IPS-18c (cell line): ENCODE results near the gene FGF22.
"Not testable (repeated sequence)": the region's sequence is repeated elsewhere in the genome, so short reads cannot be mapped to it uniquely, and the experiment has no call there.

ENCODE experiments used
- H3K4me3 ChIP-seq: 2 replicates; pipeline ENCODE4 v1.7.0; 2013; ENCODE audit warnings: low read depth, mild to moderate bottlenecking, low read length, moderate library complexity; ENCODE audit not compliant: insufficient read depth
- H3K9me3 ChIP-seq: one replicate; pipeline ENCODE4 v1.6.1; 2013; ENCODE audit warnings: mild to moderate bottlenecking, low read length, moderate library complexity; ENCODE audit not compliant: control insufficient read depth, insufficient read depth

FGF22 gene

DNA sequence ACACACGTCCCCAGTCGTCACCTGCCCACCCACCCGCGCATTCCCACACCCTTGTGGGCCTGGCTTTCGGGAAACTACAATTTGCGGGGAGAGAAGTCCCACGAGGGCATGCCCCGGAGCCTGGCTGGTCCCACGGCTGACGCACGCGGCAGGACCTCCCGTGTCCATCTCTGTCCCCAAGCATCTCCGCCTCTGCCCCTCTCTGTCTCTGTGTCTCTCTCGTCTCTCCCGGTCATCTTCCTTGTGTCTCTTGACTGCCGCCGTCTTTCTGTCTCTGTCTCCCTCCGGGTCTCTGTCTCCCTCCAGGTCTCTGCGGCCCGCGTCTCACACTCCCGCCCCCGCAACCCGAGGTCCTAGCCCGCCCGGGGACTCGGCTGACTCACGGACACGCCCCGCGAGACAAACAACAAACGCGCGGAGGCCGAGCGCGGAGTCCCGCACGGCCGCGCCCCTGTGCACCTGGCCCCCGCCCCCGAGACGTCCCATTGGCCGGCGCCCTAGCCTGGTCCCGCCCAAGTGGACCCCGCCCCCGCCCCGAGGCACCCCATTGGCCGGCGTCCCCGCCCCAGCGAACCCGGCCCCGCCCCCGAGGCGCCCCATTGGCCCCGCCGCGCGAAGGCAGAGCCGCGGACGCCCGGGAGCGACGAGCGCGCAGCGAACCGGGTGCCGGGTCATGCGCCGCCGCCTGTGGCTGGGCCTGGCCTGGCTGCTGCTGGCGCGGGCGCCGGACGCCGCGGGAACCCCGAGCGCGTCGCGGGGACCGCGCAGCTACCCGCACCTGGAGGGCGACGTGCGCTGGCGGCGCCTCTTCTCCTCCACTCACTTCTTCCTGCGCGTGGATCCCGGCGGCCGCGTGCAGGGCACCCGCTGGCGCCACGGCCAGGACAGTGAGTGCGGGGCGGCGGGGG is at the start of gene FGF22:
FGF22 (plus strand) TSS at position 627 of the 908 bp plus-strand sequence; CDS start at position 674, 47 bp downstream.
- H3K4me3 ChIP-seq, result peak within 1 kb of the TSS; percentile 49

DNA sequence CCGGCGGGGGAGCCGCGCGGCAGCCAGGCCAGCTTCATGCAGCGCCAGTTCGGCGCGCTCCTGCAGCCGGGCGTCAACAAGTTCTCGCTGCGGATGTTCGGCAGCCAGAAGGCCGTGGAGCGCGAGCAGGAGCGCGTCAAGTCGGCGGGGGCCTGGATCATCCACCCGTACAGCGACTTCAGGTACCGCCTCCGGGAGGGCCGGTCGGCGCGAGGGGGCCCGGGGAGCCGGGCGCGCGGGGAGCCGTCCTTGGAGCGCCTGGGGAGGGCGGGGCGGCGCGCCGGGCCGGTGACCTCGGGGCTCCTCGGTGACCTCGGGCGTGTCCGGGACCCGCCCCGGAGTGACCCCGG is 49.3 kb upstream of the FGF22 start:
- Histone ChIP-seq H3K9me3 (no peaks in the 10 kb centered on the region), H3K4me3 (peak overlapping the region; percentile 36)

More for the DNA sequence above, at the start of gene FGF22:
- H3K9me3 ChIP-seq, result no peaks in the 10 kb centered on the region

DNA sequence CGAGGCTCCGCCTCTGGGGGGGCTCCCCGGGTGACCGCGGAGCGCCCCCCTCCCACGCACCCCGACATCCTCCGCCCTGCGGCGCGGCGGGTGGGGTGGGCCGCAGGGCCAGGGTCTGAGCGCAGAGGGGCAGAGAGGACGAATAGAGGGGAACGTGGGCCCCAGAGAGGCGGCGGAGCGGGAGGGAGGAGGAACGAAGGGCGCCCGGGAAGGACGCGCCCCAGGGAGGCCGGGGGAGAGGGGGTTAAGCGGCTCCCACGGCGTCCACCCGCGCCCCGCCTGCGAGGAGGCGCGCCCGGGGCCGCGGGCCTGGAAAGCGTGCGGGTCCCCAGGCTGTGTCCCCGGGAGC is 49.0 kb upstream of the FGF22 start:
- Histone ChIP-seq H3K9me3 (no peaks in the 10 kb centered on the region), H3K4me3 (0 out of 2 replicates have a peak overlapping the region, but pooled peaks have one; percentile 36)

DNA sequence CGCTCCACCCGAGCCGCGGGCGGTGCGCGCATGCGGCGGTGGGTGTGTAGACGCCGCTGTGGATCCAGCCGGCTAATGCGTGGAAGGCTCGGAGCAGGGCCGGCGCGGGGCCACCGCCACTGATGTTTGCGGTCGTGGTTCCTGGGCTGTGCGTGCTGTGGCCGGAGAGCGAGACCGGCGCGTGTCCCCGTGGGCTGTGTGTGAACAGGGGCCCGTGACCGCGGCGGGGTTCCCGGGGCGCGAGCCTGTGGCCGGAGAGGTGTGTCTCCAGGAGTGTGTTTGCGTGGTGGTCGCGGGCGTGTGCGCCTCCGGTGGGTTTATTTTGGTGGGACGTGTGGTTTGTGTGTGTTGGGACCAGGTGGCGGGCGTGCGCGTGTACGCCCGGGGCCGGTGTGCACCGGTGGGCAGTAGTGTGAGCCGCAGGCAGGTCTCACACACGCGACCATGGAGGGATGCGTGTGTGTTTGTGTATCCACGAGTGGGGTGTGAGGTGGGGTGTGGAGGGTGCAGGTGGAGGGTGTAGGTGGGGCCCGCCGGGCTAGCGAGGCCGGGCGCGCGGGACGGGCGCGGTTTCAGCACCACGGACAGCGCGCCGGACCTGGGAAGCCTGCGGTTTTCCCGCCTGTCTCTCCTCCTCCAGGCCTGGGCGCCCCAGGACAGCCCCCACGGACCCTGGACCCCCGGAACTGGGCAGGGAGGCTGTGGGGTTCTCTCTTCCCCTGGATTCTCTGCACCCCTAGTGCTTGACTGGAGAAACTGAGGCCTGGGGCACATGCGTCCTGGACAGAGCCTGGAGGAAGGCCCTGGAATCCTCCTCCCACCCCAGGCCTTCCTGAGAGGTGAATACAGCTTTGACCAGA is 48.4 kb upstream of the FGF22 start:
- Histone ChIP-seq H3K4me3 (no peak overlapping the region), H3K9me3 (no peaks in the 10 kb centered on the region)

DNA sequence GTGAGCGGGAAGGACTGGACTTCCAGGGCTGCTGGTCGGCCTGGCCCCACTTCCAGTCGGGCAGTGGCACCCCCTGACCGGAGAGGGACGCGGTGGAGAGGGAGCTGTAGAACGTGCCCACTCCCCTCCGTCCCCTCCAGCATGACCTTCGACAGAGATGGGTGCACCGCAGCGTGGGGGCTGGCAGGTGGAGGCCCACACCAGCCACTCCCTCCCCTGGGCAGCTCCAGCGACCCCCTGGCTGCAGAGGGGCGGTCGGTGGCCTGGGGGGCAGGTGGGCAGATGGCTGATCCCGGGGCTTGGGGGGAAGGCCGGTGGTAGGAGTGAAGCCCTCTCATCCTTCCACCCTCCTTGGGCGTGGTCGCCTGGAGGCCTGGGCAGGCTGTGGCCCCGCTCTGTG is 47.6 kb upstream of the FGF22 start:
- H3K4me3 ChIP-seq, result no peak overlapping the region
- no peaks in the 10 kb centered on the region for H3K9me3 ChIP-seq

DNA sequence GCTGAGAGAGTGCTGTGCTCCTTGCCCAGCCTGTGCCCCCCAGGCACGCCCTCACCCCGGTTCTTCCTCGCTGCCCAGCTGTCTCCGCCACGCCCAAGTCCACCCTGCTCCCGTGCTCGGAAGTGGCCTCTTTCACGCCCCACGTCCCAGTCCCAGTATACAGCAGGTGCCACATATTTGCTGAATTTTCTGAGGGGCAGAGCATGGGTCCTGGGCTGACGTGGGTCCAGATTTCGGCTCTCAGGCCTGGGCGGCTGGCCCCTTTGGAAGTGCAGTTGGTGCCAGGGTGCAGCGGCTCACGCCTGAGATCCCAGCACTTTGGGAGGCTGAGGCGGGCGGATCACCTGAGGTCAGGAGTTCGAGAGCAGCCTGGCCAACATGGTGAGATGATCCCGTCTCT is 46.6 kb upstream of the FGF22 start:
- no peak overlapping the region for H3K4me3 ChIP-seq
- no peaks in the 10 kb centered on the region for H3K9me3 ChIP-seq

DNA sequence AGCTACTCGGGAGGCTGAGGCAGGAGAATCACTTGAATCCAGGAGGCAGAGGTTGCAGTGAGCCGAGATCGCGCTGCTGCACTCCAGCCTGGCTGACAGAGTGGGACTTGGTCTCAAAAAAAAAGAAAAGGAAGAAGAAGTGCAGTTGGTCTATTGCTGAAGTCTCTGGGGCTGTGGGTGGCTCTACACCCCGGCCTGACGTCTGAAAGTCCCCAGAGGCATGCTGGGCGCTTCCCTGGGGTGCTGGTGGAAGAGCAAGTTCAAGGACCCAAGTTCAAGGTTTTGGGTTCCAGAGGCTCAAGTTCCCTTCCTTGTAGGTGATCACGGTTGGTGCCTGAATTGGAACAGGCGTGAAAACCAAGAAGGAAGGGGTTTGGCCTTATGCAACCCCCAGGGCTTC is 46.2 kb upstream of the FGF22 start:
- no peaks in the 10 kb centered on the region for H3K9me3 ChIP-seq
- no peak overlapping the region for H3K4me3 ChIP-seq

DNA sequence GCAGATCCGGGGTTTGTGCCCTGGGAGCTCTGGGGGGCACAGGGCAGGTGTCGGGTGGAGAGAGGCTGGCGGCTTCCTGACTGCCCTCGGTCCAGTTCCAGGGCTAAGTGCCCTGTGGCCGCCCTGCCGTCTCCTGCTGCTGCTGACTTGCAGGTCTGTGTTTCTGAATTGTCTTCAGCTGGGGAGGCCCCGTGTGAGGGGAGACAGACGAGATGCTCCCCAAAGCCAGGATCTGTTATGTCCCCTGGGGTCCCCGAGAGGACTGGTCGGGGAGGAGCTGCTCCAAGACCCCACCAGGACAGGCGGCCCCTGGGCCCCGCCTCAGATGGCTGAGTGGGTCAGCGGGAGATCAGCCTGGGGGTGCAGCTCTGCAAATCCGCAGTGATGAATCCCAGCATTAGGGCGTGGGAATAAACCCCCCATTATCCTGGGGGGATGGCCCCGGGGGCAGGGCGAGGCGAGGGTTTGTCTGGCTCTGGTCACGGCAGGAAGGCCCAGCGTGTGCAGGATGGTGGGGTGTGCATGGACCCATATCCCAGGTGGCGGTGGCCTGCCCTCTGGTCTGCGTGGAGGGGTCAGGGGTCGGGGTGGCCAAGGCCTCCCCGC is 45.3 kb upstream of the FGF22 start:
- Histone ChIP-seq H3K4me3 (no peak overlapping the region), H3K9me3 (no peaks in the 10 kb centered on the region)

DNA sequence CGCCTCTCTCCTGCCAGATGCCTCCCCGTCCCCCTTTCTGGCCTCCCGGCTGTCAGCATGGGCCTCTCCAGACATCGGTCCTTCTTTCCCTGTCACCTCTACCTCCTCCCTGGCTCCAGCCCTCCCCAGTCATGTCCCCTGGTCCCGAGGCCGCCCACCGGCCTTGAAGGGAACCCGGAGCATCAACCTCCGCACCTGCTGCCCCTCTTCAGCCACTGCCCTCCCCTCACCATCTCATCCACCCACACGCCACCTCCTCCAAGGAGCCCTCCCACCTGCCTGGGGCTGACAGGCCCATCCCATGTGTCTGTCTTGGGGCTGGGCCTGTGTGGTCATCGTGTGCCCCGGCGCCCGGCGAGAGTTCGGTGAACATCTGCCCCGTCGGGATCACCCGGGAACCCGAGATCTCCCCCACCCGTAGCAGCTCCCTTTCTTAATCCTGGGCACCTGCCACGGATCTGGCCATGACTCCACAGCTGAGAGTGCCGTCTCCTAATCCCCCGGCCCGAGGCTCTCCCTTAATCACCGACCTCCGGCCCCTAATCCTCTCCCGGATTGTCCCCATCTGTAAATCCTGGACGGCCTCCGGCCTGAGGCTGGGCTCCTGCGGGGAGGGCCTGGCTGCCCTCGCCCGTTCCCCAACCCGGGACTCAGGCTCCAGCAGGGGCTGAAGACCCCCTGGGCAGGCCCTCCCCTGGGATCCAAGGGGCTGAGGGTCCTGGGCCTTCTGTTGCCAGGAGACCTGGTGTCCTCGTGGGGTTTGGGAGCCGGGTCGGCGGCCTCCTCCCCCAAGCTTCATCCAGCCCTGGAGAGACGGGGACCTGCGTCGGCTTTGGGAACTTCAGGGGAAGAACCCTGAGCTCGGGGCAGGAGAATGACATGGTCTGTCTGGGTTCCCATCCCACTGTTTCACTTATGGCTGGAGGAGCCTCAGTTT is 44.1 kb upstream of the FGF22 start:
- Histone ChIP-seq H3K9me3 (no peaks in the 10 kb centered on the region), H3K4me3 (no peak overlapping the region)

DNA sequence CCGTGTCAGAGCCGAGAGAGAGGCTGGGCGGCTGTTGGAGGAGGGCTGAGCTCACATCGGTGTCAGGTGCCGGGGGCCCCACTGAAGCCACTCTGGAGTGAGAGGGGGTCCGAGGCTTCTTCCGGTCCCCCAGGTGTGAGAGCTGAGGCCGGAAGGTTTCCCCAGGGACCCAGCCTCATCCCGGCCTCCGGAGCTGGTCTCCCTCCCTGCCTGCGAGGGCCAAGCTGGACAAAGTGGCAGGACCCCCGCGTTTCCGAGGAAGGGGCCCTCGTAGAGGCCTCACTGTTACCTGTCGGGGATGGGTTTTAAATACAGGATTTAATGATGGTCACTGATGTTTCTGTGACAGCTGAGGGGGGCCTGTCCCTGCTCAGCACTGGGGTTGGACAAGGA is 43.4 kb upstream of the FGF22 start:
- H3K4me3 ChIP-seq, result no peak overlapping the region

DNA sequence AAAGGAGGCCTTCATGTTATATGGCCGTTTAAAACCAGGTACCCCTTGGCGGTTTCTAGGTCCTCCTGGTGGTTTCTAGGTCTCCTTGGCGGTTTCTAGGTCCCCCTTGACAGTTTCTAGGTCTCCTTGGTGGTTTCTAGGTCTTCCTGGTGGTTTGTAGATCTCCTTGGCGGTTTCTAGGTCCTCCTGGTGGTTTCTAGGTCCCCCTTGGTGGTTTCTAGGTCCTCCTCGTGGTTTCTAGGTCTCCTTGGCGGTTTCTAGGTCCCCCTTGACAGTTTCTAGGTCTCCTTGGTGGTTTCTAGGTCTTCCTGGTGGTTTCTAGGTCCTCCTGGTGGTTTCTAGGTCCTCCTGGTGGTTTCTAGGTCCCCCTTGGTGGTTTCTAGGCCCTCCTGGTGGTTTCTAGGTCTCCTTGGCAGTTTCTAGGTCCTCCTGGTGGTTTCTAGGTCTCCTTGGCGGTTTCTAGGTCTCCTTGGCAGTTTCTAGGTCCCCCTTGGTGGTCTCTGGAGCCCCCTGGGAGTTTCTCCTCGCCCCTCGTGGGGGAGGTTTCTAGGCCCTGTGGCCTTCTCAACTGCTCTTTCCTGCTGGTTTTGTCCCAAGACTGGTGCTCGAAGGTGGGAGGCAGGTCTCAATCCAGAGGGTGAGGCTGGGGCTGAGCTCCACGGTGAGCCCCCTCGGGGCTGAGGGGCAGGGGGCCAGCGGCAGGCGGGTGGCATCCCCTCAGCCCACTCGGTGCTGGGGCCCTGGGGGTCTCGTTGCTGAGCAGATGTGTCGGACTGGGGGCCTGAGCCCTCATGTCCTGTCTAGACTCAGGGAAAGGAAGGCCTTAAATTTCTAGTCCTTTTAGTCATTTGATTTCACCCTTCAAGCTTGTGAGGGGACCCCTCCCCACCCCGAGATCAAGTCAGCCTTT is 42.0 kb upstream of the FGF22 start:
- Histone ChIP-seq H3K9me3 (no peaks in the 10 kb centered on the region), H3K4me3 (no peak overlapping the region)

More for the DNA sequence above, 43.4 kb upstream of the FGF22 start:
- H3K9me3 ChIP-seq, result no peaks in the 10 kb centered on the region

DNA sequence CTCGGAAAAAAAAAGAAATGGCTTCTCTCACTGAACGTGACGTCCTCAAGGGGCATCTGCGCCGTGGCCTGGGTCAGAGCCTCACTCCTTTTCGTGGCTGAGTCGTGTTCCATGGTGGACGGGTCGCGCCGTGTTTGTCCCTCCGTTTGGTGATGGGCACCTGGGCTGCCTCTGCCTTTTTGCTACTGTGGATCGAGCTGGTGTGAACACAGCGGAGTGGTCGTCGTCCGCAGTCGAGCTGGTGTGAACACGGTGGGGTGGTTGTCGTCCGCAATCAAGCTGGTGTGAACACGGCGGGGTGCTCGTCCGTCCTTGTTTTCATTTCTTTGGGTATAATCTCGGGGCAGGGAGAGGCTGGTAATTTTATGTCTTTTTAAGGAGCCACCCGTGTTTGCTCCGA is 38.4 kb upstream of the FGF22 start:
- Histone ChIP-seq H3K4me3 (no peak overlapping the region), H3K9me3 (no peaks in the 10 kb centered on the region)

DNA sequence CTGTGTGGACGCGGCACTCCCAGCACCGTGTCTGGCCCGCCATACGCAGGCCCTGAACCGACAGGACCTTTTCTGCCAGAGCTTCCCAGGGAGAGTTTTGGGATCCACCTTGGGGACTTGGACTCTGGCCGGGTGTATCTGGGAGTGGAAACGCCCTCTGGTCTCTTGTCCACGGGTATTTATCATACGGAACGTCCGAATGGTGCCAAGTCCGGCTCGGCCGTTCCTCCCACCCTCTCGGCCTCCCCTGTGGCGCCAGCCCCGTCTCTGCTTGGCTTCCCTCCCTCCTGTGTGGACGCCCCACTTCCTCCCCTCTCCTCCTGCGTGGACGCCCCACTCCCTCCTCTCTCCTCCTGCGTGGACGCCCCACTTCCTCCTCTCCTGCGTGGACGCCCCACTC is 37.9 kb upstream of the FGF22 start:
- Histone ChIP-seq H3K4me3 (no peak overlapping the region), H3K9me3 (no peaks in the 10 kb centered on the region)

DNA sequence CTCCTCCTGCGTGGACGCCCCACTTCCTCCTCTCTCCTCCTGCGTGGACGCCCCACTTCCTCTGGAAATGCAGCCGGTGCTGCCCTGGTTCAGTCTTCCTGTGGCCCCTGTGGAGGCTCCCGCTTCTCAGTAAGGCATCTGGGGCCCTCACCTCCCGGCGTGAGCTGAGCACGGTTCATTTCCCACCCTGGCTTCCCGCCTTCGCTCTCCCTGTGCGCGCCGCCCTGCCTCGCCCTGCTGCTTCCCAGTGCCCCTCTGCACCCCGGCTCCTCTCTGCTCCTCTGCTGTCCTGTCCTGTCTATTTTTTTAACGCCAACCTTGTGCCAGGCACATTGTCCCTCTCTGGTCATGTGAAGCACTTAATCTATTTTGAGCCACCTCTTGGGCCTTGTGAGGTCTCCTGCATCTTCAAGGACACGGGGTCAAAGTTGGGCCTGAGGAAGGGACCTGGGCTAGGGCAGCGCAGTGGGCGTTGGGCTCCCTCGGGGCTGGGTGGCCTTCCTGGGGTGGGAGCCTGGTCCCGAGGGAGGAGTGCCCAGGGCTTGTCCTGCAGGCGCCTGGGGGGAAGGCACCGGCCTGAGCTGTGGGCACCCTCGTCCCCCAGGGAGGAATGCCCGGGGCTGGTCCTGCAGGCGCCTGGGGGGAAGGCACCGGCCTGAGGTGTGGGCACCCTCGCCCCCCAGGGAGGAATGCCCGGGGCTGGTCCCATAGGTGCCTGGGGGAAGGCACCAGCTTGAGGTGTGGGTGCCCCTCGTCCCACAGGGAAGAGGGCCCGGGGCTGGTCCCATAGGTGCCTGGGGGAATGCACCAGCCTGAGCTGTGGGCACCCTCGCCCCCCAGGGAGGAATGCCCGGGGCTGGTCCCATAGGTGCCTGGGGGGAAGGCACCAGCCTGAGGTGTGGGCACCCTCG is 37.0 kb upstream of the FGF22 start:
- no peaks in the 10 kb centered on the region for H3K9me3 ChIP-seq

DNA sequence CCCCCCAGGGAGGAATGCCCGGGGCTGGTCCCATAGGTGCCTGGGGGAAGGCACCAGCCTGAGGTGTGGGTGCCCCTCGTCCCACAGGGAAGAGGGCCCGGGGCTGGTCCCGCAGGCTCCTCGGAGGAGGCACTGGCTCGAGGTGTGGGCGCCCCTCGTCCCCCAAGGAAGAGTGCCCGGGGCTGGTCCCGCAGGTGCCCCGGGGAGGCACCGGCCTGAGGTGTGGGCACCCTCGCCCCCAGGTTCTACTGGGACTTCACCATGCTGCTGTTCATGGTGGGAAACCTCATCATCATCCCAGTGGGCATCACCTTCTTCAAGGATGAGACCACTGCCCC is 36.4 kb upstream of the FGF22 start:
- not testable (repeated sequence) for H3K4me3 ChIP-seq, H3K9me3 ChIP-seq

More for the DNA sequence above, 37.0 kb upstream of the FGF22 start:
- H3K4me3 ChIP-seq, result no peak overlapping the region; the same call in 1 of the 2 replicates
